NCI-H510A (cell line): Measurements from ENCODE around the gene PPP1R9A.

Experiments
- DNase-seq: peaks from one replicate; lab custom pipeline; 2025; lab: John Stamatoyannopoulos, UW

The PPP1R9A gene

GRCh38 chr7:95321720-95322119 is 414.3 kb downstream of the PPP1R9A start:
- DNase-seq, result no peak

- DNase-seq, result no peak
Observed at GRCh38 chr7:95322396-95322795, 415.0 kb downstream of the PPP1R9A start.

- no peak for DNase-seq
Observed at GRCh38 chr7:95322854-95323253, 415.5 kb downstream of the PPP1R9A start.

- no peak for DNase-seq
Observed at GRCh38 chr7:95323410-95324129, 416.2 kb downstream of the PPP1R9A start.

GRCh38 chr7:95324431-95324830 is 417.0 kb downstream of the PPP1R9A start, which contains the start of gene PON1:
TSS of gene PON1 (minus strand) at chr7:95324532. CDS start at chr7:95324475, 57 bp downstream.
- DNase-seq, result no peak

GRCh38 chr7:95327356-95327755 is 420.0 kb downstream of the PPP1R9A start:
- no peak for DNase-seq

GRCh38 chr7:95330204-95330960 is 423.0 kb downstream of the PPP1R9A start:
- no peak for DNase-seq

- DNase-seq, result no peak
Observed at GRCh38 chr7:95330961-95331337, 423.6 kb downstream of the PPP1R9A start.

- no peak for DNase-seq
Observed at GRCh38 chr7:95334447-95334846, 427.1 kb downstream of the PPP1R9A start.

- no peak for DNase-seq
Observed at GRCh38 chr7:95335093-95335492, 427.7 kb downstream of the PPP1R9A start.

GRCh38 chr7:95338832-95339231 is 431.4 kb downstream of the PPP1R9A start:
- no peak for DNase-seq

GRCh38 chr7:95340491-95340890 is 433.1 kb downstream of the PPP1R9A start:
- no peak for DNase-seq

GRCh38 chr7:95342029-95342428 is 434.6 kb downstream of the PPP1R9A start:
- no peak for DNase-seq

- DNase-seq, result no peak
Observed at GRCh38 chr7:95342642-95343307, 435.4 kb downstream of the PPP1R9A start.
